H9 (cell line): Measurements from ENCODE around the gene ABCA4. TPM values are rescaled to one million over a fixed set of nuclear protein-coding genes. Genes with fewer than 3 reads are reported as not detected.

Experiments used
- DNase-seq: peaks from one replicate; pipeline ENCODE4 v3.0.0-alpha.2; 2017
- H2AFZ ChIP-seq: one replicate; pipeline ENCODE4 v1.6.1; 2013; ENCODE audit warnings: mild to moderate bottlenecking, low read length, control low read depth, moderate library complexity
- H2AK5ac ChIP-seq: 2 replicates; pipeline ENCODE4 v1.6.1; 2013; ENCODE audit warnings: low read length, control low read depth, mixed read lengths; ENCODE audit not compliant: insufficient read length
- H2BK120ac ChIP-seq: one replicate; pipeline ENCODE4 v1.6.1; 2013; ENCODE audit warnings: low read depth, mild to moderate bottlenecking, low read length, control low read depth, inconsistent platforms; ENCODE audit not compliant: poor library complexity, severe bottlenecking
- H2BK12ac ChIP-seq: 2 replicates; pipeline ENCODE4 v1.6.1; 2013; ENCODE audit warnings: low read length, control low read depth, mixed read lengths, low read depth; ENCODE audit not compliant: insufficient read length
- H2BK15ac ChIP-seq: 2 replicates; pipeline ENCODE4 v1.6.1; 2013; ENCODE audit warnings: low read depth, low read length, control low read depth
- H2BK20ac ChIP-seq: one replicate; pipeline ENCODE4 v1.6.1; 2013; ENCODE audit warnings: low read depth, mild to moderate bottlenecking, low read length, control low read depth, inconsistent platforms; ENCODE audit not compliant: poor library complexity, severe bottlenecking
- H2BK5ac ChIP-seq: 2 replicates; pipeline ENCODE4 v1.6.1; 2013; ENCODE audit warnings: low read length, control low read depth, mixed read lengths; ENCODE audit not compliant: insufficient read length
- H3K14ac ChIP-seq: 2 replicates; pipeline ENCODE4 v1.6.1; 2013; ENCODE audit warnings: low read length, control low read depth; ENCODE audit not compliant: insufficient read depth
- H3K18ac ChIP-seq: 2 replicates; pipeline ENCODE4 v1.6.1; 2013; ENCODE audit warnings: low read depth, mild to moderate bottlenecking, mixed read lengths, low read length, control low read depth; ENCODE audit not compliant: insufficient read length
- H3K23ac ChIP-seq: 2 replicates; pipeline ENCODE4 v1.6.1; 2013; ENCODE audit warnings: low read length, control low read depth, mixed read lengths, low read depth; ENCODE audit not compliant: insufficient read length
- H3K23me2 ChIP-seq: 2 replicates; pipeline ENCODE4 v1.6.1; 2013; ENCODE audit warnings: low read depth, mild to moderate bottlenecking, mixed read lengths, low read length, control low read depth; ENCODE audit not compliant: insufficient read length, poor library complexity, severe bottlenecking
- H3K27ac ChIP-seq: 2 replicates; pipeline ENCODE4 v1.5.1; 2013; ENCODE audit warnings: low read length, control low read depth, mixed read lengths, low read depth; ENCODE audit not compliant: insufficient read length
- H3K27me3 ChIP-seq: 2 replicates; pipeline ENCODE4 v1.6.1; 2013; ENCODE audit warnings: low read length, control low read depth, inconsistent platforms; ENCODE audit not compliant: insufficient read depth
- H3K4ac ChIP-seq: 2 replicates; pipeline ENCODE4 v1.6.1; 2013; ENCODE audit warnings: low read depth, mild to moderate bottlenecking, control low read depth, inconsistent platforms, low read length, moderate library complexity
- H3K4me1 ChIP-seq: 2 replicates; pipeline ENCODE4 v1.6.1; 2013; ENCODE audit warnings: low read length, control low read depth, inconsistent platforms; ENCODE audit not compliant: insufficient read depth
- H3K4me2 ChIP-seq: 2 replicates; pipeline ENCODE4 v1.6.1; 2013; ENCODE audit warnings: low read length, control low read depth, mixed read lengths; ENCODE audit not compliant: insufficient read length, insufficient read depth
- H3K56ac ChIP-seq: 2 replicates; pipeline ENCODE4 v1.6.1; 2013; ENCODE audit warnings: low read depth, mild to moderate bottlenecking, mixed read lengths, low read length, control low read depth; ENCODE audit not compliant: insufficient read length
- H3K79me1 ChIP-seq: 2 replicates; pipeline ENCODE4 v1.6.1; 2013; ENCODE audit warnings: low read depth, mild to moderate bottlenecking, moderate library complexity, low read length, control low read depth, inconsistent platforms; ENCODE audit not compliant: insufficient read depth, poor library complexity, severe bottlenecking
- H3K79me2 ChIP-seq: 2 replicates; pipeline ENCODE4 v1.6.1; 2013; ENCODE audit warnings: low read length, control low read depth, inconsistent platforms; ENCODE audit not compliant: insufficient read depth
- H3K9ac ChIP-seq: 2 replicates; pipeline ENCODE4 v1.6.1; 2013; ENCODE audit warnings: low read length, control low read depth, mixed read lengths; ENCODE audit not compliant: insufficient read length; ENCODE audit errors: extremely low read depth
- H3K9me3 ChIP-seq: one replicate; pipeline ENCODE4 v1.6.1; 2013; ENCODE audit warnings: low read depth, low read length, inconsistent platforms; ENCODE audit not compliant: control insufficient read depth
- H3T11ph ChIP-seq: one replicate; pipeline ENCODE4 v1.6.1; 2013; ENCODE audit warnings: mild to moderate bottlenecking, low read length, control low read depth, inconsistent platforms
- H4K20me1 ChIP-seq: one replicate; pipeline ENCODE4 v1.6.1; 2013; ENCODE audit not compliant: control insufficient read depth, insufficient read length, insufficient read depth
- H4K5ac ChIP-seq: 2 replicates; pipeline ENCODE4 v1.6.1; 2013; ENCODE audit warnings: low read depth, mild to moderate bottlenecking, mixed read lengths, low read length, control low read depth; ENCODE audit not compliant: insufficient read length
- H4K8ac ChIP-seq: replicated peaks from 2 replicates; pipeline ENCODE4 v1.6.1; 2013; ENCODE audit warnings: low read length, control low read depth, mixed read lengths, low read depth; ENCODE audit not compliant: insufficient read length
- H4K91ac ChIP-seq: 2 replicates; pipeline ENCODE4 v1.6.1; 2013; ENCODE audit warnings: low read depth, mild to moderate bottlenecking, moderate library complexity, mixed read lengths, low read length, control low read depth; ENCODE audit not compliant: insufficient read length
- H3K27ac Mint-ChIP-seq, 3 experiments: 2 replicates in 2 of 3; 3 replicates in 1 of 3; pipeline ENCODE4 v1.8.0; 2020 to 2021; ENCODE audit warnings: mixed read lengths in 3 of 3, mild to moderate bottlenecking in 1 of 3, moderate library complexity in 1 of 3
- H3K27me3 Mint-ChIP-seq: 2 replicates; pipeline ENCODE4 v1.8.0; 2021; ENCODE audit warnings: low read depth, mild to moderate bottlenecking, moderate library complexity, mixed read lengths
- H3K36me3 Mint-ChIP-seq, 3 experiments: 2 replicates in 2 of 3; 3 replicates in 1 of 3; pipeline ENCODE4 v1.8.0; 2020 to 2021; ENCODE audit warnings: low read depth in 3 of 3, mixed read lengths in 3 of 3; ENCODE audit not compliant: insufficient read depth in 1 of 3
- H3K4me1 Mint-ChIP-seq, 2 experiments: 2 replicates each; pipeline ENCODE4 v1.8.0; 2020; ENCODE audit warnings: mixed read lengths in 2 of 2
- H3K4me3 Mint-ChIP-seq, 2 experiments: 2 replicates in 1 of 2; 3 replicates in 1 of 2; pipeline ENCODE4 v1.8.0; 2020 to 2021; ENCODE audit warnings: mild to moderate bottlenecking in 2 of 2, mixed read lengths in 2 of 2, moderate library complexity in 1 of 2
- H3K9me3 Mint-ChIP-seq, 2 experiments: 2 replicates in 1 of 2; 3 replicates in 1 of 2; pipeline ENCODE4 v1.8.0; 2020; ENCODE audit warnings: mild to moderate bottlenecking in 2 of 2, mixed read lengths in 2 of 2, moderate library complexity in 1 of 2
- WGBS: extraction: QIAGEN DNeasy Blood & Tissue Kit; methylation state at CpG from one replicate; pipeline ENCODE4 v1.1.7; 2013; ENCODE audit warnings: missing lambda C conversion rate, low lambda C conversion rate, mixed read lengths; ENCODE audit not compliant: insufficient read length; ENCODE audit errors: extremely low coverage; 5-methylcytosine and 5-hydroxymethylcytosine counted together
- total RNA-seq: library from RNA; stranded (reverse); gene quantifications from 2 replicates; pipeline ENCODE4 v1.2.1, GENCODE V29; 2021
- TF ChIP-seq, protein P1 (sequence below): fragments of 200-600 bp; sonication (generic); conservative IDR thresholded peaks from 3 replicates; pipeline ENCODE4 v1.8.0; 2021; ENCODE audit warnings: antibody characterized with exemption, mild to moderate bottlenecking

ABCA4 gene
- total RNA-seq, 1 experiment from 2014 or later: not detected

DNA sequence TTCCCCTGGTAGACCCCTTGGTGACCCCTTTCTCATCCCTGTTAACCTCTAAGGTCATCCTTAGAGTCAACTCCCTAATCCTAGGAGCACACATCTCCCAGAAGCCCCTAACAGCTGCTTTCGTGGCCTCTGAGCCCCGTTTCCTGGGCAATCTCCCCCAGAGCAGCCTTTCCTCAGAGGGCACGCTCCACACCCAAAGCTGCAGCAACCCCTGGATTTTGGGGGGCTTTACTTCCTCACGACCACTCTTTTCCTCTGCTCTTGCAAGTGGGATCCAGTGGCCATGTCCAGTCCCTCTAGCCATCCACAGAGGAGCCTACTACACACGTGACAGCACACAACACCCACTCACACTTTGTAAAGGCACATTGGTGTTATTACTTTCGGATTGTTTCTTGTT, 13.8 kb downstream of the ABCA4 start:
- no peak overlapping the region for H2AFZ ChIP-seq
- no peaks in the 10 kb centered on the region for H3K79me2 ChIP-seq
- no peak overlapping the region for H4K91ac ChIP-seq
- DNase-seq: no peak
- TF ChIP-seq, protein P1, sequence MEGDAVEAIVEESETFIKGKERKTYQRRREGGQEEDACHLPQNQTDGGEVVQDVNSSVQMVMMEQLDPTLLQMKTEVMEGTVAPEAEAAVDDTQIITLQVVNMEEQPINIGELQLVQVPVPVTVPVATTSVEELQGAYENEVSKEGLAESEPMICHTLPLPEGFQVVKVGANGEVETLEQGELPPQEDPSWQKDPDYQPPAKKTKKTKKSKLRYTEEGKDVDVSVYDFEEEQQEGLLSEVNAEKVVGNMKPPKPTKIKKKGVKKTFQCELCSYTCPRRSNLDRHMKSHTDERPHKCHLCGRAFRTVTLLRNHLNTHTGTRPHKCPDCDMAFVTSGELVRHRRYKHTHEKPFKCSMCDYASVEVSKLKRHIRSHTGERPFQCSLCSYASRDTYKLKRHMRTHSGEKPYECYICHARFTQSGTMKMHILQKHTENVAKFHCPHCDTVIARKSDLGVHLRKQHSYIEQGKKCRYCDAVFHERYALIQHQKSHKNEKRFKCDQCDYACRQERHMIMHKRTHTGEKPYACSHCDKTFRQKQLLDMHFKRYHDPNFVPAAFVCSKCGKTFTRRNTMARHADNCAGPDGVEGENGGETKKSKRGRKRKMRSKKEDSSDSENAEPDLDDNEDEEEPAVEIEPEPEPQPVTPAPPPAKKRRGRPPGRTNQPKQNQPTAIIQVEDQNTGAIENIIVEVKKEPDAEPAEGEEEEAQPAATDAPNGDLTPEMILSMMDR: no peak
- H2BK5ac ChIP-seq: no peak overlapping the region
- no peaks in the 10 kb centered on the region for H3K9me3 ChIP-seq
- H3K9ac ChIP-seq: no peak overlapping the region
- no CpG with 5 or more reads among the region's 6 CpGs for WGBS
- no peaks in the 10 kb centered on the region; a peak in 1 of 5 replicates for H3K9me3 Mint-ChIP-seq
- H3K18ac ChIP-seq: no peak overlapping the region
- no peaks in the 10 kb centered on the region; a peak in 1 of 7 replicates for H3K36me3 Mint-ChIP-seq
- H3K4me2 ChIP-seq: no peak overlapping the region
- H3K79me1 ChIP-seq: no peaks in the 10 kb centered on the region
- no peak overlapping the region; a peak in 1 of 7 replicates for H3K27ac Mint-ChIP-seq
- H4K8ac ChIP-seq: no peak overlapping the region
- H3K27me3 Mint-ChIP-seq: peaks cover 63% of the 10 kb centered on the region
- H2BK15ac ChIP-seq: no peak overlapping the region
- H3K56ac ChIP-seq: no peak overlapping the region
- H2AK5ac ChIP-seq: no peak overlapping the region
- no peak overlapping the region for H2BK120ac ChIP-seq
- no peak overlapping the region for H3T11ph ChIP-seq
- no peak overlapping the region for H2BK20ac ChIP-seq
- no peak overlapping the region for H3K4me3 Mint-ChIP-seq
- H3K27me3 ChIP-seq: no peaks in the 10 kb centered on the region
- H4K20me1 ChIP-seq: no peaks in the 10 kb centered on the region
- H3K27ac ChIP-seq: no peak overlapping the region
- no peak overlapping the region for H3K23ac ChIP-seq
- H3K4me1 Mint-ChIP-seq: peaks cover 46 to 47% of the 10 kb centered on the region in 2 experiments
- H3K4me1 ChIP-seq: peaks cover 2% of the 10 kb centered on the region; the same call in 1 of the 2 replicates
- no peaks in the 10 kb centered on the region for H3K23me2 ChIP-seq
- H2BK12ac ChIP-seq: no peak overlapping the region
- no peak overlapping the region for H3K14ac ChIP-seq
- H4K5ac ChIP-seq: no peak overlapping the region
- H3K4ac ChIP-seq: no peak overlapping the region
